Right lobe of liver (tissue), 6 donors: ENCODE results near the gene CSF2. TPM values are rescaled to one million over a fixed set of nuclear protein-coding genes. Genes with fewer than 3 reads are reported as not detected.

Source experiments
- ATAC-seq, 4 donors: fragments of 200-7000 bp; cut with Tn5 transposase; one replicate each; pipeline ENCODE4 v1.9.1; 2020; ENCODE audit warnings: mild to moderate bottlenecking in 4 of 4, moderate library complexity in 4 of 4
- DNase-seq, 3 donors: peaks; one replicate each; pipeline ENCODE4 v3.0.0-alpha.2; 2020
- H3K27ac ChIP-seq, 3 donors: fragments of 200-600 bp; one replicate each; pipeline ENCODE4 v1.8.0; 2022
- H3K27me3 ChIP-seq, 2 donors: fragments of 200-600 bp; one replicate each; pipeline ENCODE4 v1.8.0; 2022
- H3K36me3 ChIP-seq, 4 donors: fragments of 200-600 bp; sonication (generic) in 1 of 4; one replicate each; pipeline versions ENCODE4 v1.5.1 to v1.8.0; 2017 to 2022; ENCODE audit warnings: control low read depth in 1 of 4
- H3K4me1 ChIP-seq, 4 donors: fragments of 200-600 bp; sonication (generic) in 1 of 4; one replicate each; pipeline versions ENCODE4 v1.5.1 to v1.8.0; 2017 to 2022; ENCODE audit warnings: control low read depth in 1 of 4
- H3K4me3 ChIP-seq, 3 donors: fragments of 200-600 bp; one replicate each; pipeline ENCODE4 v1.8.0; 2022
- H3K9me3 ChIP-seq, 4 donors: fragments of 200-600 bp; sonication (generic) in 1 of 4; one replicate each; pipeline versions ENCODE4 v1.5.1 to v1.8.0; 2017 to 2022; ENCODE audit warnings: control low read depth in 1 of 4
- POLR2A ChIP-seq: fragments of 450-650 bp; IDR thresholded peaks from one replicate; pipeline ENCODE4 v1.6.1; 2017; ENCODE audit warnings: antibody characterized with exemption, mild to moderate bottlenecking
- WGBS: methylation state at CpG from one replicate; pipeline ENCODE4 v1.1.6; 2018; ENCODE audit warnings: low coverage, low lambda C conversion rate; ENCODE audit not compliant: insufficient coverage; ENCODE audit errors: missing lambda C conversion rate; 5-methylcytosine and 5-hydroxymethylcytosine counted together
- intact Hi-C, 2 donors: fragments of 100-400 bp; cut with DNase I; formaldehyde crosslinking; loops; one replicate each; pipeline versions ENCODE4 v1.11.2 to v1.14.1; 2022
- total RNA-seq, 6 experiments: library from RNA; depleted of rRNA in 2 of 6; stranded (reverse); fragments of >200 nt in 2 of 6; fragmentation: NEBNext Ultra II Directional in 3 of 6; extraction: Animal tissue kit (Norgen Biotek cat#: 25700) in 3 of 6; gene quantifications; one replicate each; pipeline versions ENCODE4 v1.1.0 to v1.2.4, GENCODE V29; 2016 to 2023
- TF ChIP-seq, protein P1 (sequence below), 4 donors: fragments of 200-600 bp in 3 of 4; fragments of 450-650 bp in 1 of 4; IDR thresholded peaks; one replicate each; pipeline versions ENCODE4 v1.5.1 to v1.8.0; 2016 to 2022; ENCODE audit warnings: antibody characterized with exemption in 4 of 4, mild to moderate bottlenecking in 2 of 4
- donor health status: DM: no; HTN: yes; CAD: no.
- donor health status: DM: no; HTN: no; CAD: no.
- donor health status: DM: no; HTN: no; CAD: no.
- donor health status: DM: no; HTN: yes; CAD: no.
- donor health status: DM: no; HTN: yes; CAD: no.

The CSF2 gene
- total RNA-seq, 6 experiments from 2014 or later: not detected

DNA sequence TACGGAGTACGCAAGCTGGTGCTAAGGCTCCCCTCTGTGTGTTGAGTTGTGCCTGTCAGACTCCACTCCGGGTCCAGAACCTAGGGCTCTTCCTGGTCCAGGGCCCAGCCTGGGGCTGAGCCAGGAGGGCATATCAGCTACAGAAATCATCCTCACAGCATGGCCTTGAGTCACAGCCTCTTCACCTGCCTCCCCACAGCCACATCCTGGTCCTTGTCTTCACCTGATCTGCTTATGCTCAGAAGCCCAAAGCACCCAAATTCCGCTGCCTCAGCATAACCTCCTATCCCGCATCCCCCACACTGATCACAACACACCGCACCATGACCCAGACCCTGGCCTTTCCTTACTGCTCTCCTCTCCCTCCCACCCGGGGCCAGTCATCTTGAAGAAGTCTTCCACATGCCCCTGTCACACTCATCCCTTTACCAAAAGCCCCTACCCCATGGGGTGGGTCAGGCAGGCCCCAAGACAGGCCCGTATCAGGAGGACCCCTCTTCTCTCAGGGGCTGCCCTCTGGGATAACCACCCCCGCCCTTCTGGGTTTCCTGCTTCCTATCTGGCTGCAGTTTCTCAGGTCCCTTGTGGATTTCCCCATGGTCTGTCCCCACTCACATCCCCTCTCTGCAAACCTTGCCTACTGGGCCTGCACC is 14.4 kb upstream of the CSF2 start:
- Histone ChIP-seq H3K4me1 (no peaks in the 10 kb centered on the region), H3K36me3 (no peaks in the 10 kb centered on the region), H3K27me3 (no peaks in the 10 kb centered on the region), H3K4me3 (no peak overlapping the region), H3K9me3 (no peaks in the 10 kb centered on the region), H3K27ac (no peak overlapping the region)
- TF ChIP-seq POLR2A: no peak
- TF ChIP-seq, protein P1, sequence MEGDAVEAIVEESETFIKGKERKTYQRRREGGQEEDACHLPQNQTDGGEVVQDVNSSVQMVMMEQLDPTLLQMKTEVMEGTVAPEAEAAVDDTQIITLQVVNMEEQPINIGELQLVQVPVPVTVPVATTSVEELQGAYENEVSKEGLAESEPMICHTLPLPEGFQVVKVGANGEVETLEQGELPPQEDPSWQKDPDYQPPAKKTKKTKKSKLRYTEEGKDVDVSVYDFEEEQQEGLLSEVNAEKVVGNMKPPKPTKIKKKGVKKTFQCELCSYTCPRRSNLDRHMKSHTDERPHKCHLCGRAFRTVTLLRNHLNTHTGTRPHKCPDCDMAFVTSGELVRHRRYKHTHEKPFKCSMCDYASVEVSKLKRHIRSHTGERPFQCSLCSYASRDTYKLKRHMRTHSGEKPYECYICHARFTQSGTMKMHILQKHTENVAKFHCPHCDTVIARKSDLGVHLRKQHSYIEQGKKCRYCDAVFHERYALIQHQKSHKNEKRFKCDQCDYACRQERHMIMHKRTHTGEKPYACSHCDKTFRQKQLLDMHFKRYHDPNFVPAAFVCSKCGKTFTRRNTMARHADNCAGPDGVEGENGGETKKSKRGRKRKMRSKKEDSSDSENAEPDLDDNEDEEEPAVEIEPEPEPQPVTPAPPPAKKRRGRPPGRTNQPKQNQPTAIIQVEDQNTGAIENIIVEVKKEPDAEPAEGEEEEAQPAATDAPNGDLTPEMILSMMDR (IDR thresholded peaks at IDR 0.05): no peak
- ATAC-seq (no peak), DNase-seq (peak; percentile 14 to 35 (median 32))
- intact Hi-C loops: no loop called here
- WGBS: 78% methylated on average over 7 of the region's 9 CpGs

DNA sequence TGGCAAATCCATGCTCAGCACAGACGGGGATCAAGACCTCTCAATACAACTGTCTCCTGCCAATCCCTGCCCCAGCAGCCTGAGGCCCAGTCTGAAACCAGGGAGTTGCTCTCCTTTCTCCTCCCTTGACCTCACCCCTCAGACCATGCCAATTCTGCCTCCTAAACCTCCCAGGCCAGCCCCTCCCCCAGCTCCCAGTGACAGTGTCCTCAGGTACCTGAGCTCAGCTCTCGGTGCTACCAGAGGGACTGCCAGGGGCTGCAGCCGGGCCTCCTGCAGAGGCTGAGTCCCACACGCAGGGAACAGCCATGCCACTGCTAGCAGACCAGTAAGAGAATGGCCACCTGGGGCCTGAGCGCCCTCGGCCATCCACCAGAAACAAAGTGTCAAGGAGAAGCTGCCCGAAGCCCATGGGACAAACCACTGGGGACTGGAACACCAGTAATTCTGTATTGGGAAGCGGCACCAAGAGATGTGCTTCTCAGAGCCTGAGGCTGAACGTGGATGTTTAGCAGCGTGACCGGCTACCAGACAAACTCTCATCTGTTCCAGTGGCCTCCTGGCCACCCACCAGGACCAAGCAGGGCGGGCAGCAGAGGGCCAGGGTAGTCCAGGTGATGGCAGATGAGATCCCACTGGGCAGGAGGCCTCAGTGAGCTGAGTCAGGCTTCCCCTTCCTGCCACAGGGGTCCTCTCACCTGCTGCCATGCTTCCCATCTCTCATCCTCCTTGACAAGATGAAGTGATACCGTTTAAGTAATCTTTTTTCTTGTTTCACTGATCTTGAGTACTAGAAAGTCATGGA is 13.7 kb upstream of the CSF2 start:
- Histone ChIP-seq H3K27me3 (no peaks in the 10 kb centered on the region), H3K27ac (no peak overlapping the region), H3K9me3 (no peaks in the 10 kb centered on the region), H3K4me3 (no peak overlapping the region), H3K36me3 (no peaks in the 10 kb centered on the region), H3K4me1 (no peaks in the 10 kb centered on the region)
- ATAC-seq: no peak
- peak; percentile 13 to 44 (median 31) for DNase-seq
- intact Hi-C loops: no loop called here
- no peak for TF ChIP-seq POLR2A
- TF ChIP-seq, protein P1 (IDR thresholded peaks at IDR 0.05): no peak
- WGBS: 50% methylated on average over 1 of the region's 13 CpGs

DNA sequence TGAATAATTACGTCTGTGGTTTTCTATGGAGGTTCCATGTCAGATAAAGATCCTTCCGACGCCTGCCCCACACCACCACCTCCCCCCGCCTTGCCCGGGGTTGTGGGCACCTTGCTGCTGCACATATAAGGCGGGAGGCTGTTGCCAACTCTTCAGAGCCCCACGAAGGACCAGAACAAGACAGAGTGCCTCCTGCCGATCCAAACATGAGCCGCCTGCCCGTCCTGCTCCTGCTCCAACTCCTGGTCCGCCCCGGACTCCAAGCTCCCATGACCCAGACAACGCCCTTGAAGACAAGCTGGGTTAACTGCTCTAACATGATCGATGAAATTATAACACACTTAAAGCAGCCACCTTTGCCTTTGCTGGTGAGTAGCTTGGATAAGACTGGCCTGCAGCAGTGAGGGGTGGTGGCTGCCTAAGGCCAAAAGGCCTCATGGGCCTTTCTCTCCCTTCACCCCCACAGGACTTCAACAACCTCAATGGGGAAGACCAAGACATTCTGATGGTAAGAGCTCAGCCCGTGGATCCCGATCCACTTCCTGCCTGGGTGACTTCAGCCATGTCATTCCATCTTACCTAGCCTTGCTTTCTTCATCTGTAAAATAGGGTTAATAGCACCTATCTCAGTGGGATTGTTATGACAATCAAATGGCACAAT is 13.0 kb upstream of the CSF2 start, which contains the start of gene IL3:
Gene IL3 (plus strand): TSS at position 155 of the 661 bp plus-strand sequence. CDS start 52 bp downstream, at position 207.
- H3K4me1 ChIP-seq: no peaks in the 10 kb centered on the region
- H3K27me3 ChIP-seq: no peaks in the 10 kb centered on the region
- no peaks in the 10 kb centered on the region for H3K9me3 ChIP-seq
- H3K27ac ChIP-seq: no peak within 1 kb of the TSS
- no peak for ATAC-seq
- peak; percentile 4 to 33 (median 27) for DNase-seq
- WGBS: 82% methylated on average over 8 of the region's 16 CpGs
- intact Hi-C loops: no loop called here
- no peak within 1 kb of the TSS for H3K4me3 ChIP-seq
- H3K36me3 ChIP-seq: no peaks in the 10 kb centered on the region
- TF ChIP-seq, protein P1 (IDR thresholded peaks at IDR 0.05): no peak
- no peak for TF ChIP-seq POLR2A

- peak; percentile 76 to 87 (median 83) for ATAC-seq
- H3K27ac ChIP-seq: no peak overlapping the region
- WGBS: 22% methylated on average over 2 of the region's 9 CpGs
- H3K36me3 ChIP-seq: no peaks in the 10 kb centered on the region
- H3K27me3 ChIP-seq: no peaks in the 10 kb centered on the region
- H3K9me3 ChIP-seq: no peaks in the 10 kb centered on the region
- no peak for TF ChIP-seq POLR2A
- TF ChIP-seq, protein P1 (IDR thresholded peaks at IDR 0.05): peak; percentile 87 to 97 (median 95)
- intact Hi-C loops: no loop called here
- DNase-seq: peak; percentile 72 to 80 (median 75)
- H3K4me1 ChIP-seq: no peaks in the 10 kb centered on the region
- H3K4me3 ChIP-seq: no peak overlapping the region
These were observed 10.3 kb upstream of the CSF2 start for GRCh38 chr5:132063090-132063911.
